BLaER1 (cell line): ENCODE measurements around the gene TUBGCP2.

Experiments
- H3K27ac ChIP-seq: shearing (Covaris generic); formaldehyde crosslinking; 2 replicates; pipeline ENCODE4 v1.8.1; 2022
- H3K27me3 ChIP-seq: shearing (Covaris generic); formaldehyde crosslinking; 2 replicates; pipeline ENCODE4 v1.8.1; 2022
- H3K36me3 ChIP-seq: shearing (Covaris generic); formaldehyde crosslinking; 2 replicates; pipeline ENCODE4 v1.8.1; 2022
- H3K4me1 ChIP-seq: shearing (Covaris generic); formaldehyde crosslinking; 2 replicates; pipeline ENCODE4 v1.8.1; 2022
- H3K4me2 ChIP-seq: shearing (Covaris generic); formaldehyde crosslinking; 2 replicates; pipeline ENCODE4 v1.8.1; 2022
- H3K4me3 ChIP-seq: shearing (Covaris generic); formaldehyde crosslinking; 2 replicates; pipeline ENCODE4 v1.8.1; 2022
- H3K9ac ChIP-seq: shearing (Covaris generic); formaldehyde crosslinking; 2 replicates; pipeline ENCODE4 v1.8.1; 2022
- H3K9me3 ChIP-seq: shearing (Covaris generic); formaldehyde crosslinking; 2 replicates; pipeline ENCODE4 v1.8.1; 2022
- H4K20me1 ChIP-seq: shearing (Covaris generic); formaldehyde crosslinking; 2 replicates; pipeline ENCODE4 v1.8.1; 2022
- Cebpa-rat ChIP-seq: shearing (Covaris generic); IDR thresholded peaks from 2 replicates; pipeline ENCODE4 v1.8.1; 2022

The TUBGCP2 gene

GRCh38 chr10:133276100-133276434 is 32.6 kb downstream of the TUBGCP2 start:
- Histone ChIP-seq H3K36me3 (peaks cover 31% of the 10 kb centered on the region), H3K9ac (no peak overlapping the region), H3K27me3 (peaks cover 30% of the 10 kb centered on the region), H3K4me2 (peak overlapping the region; percentile 96), H3K4me1 (peaks cover 56% of the 10 kb centered on the region), H3K27ac (no peak overlapping the region), H3K4me3 (peak overlapping the region; percentile 57), H4K20me1 (peaks cover 65% of the 10 kb centered on the region), H3K9me3 (no peaks in the 10 kb centered on the region)
- TF ChIP-seq Cebpa-rat = no peak

- Histone ChIP-seq H3K4me1 (peaks cover 56% of the 10 kb centered on the region), H3K27ac (no peak overlapping the region), H4K20me1 (peaks cover 63% of the 10 kb centered on the region), H3K9me3 (no peaks in the 10 kb centered on the region), H3K4me3 (peak overlapping the region; percentile 57; the same call in 1 of the 2 replicates), H3K9ac (no peak overlapping the region), H3K36me3 (peaks cover 27% of the 10 kb centered on the region), H3K4me2 (peak overlapping the region; percentile 96), H3K27me3 (peaks cover 30% of the 10 kb centered on the region)
- TF ChIP-seq Cebpa-rat = no peak
Measured at GRCh38 chr10:133275684-133276092, 33.0 kb downstream of the TUBGCP2 start.

- no peak overlapping the region for H3K27ac ChIP-seq
- H3K4me2 ChIP-seq = peak overlapping the region; percentile 96
- peaks cover 61% of the 10 kb centered on the region for H3K4me1 ChIP-seq
- peaks cover 30% of the 10 kb centered on the region for H3K27me3 ChIP-seq
- no peak for TF ChIP-seq Cebpa-rat
- H3K9me3 ChIP-seq = no peaks in the 10 kb centered on the region
- peak overlapping the region; percentile 45 for H3K4me3 ChIP-seq
- peaks cover 21% of the 10 kb centered on the region for H3K36me3 ChIP-seq
- peaks cover 56% of the 10 kb centered on the region for H4K20me1 ChIP-seq
- no peak overlapping the region for H3K9ac ChIP-seq
Measured at GRCh38 chr10:133274751-133275683, 33.7 kb downstream of the TUBGCP2 start.

- Histone ChIP-seq H3K4me3 (no peak overlapping the region), H4K20me1 (peaks cover 43% of the 10 kb centered on the region), H3K27me3 (peaks cover 30% of the 10 kb centered on the region), H3K4me2 (no peak overlapping the region), H3K9ac (no peak overlapping the region), H3K9me3 (no peaks in the 10 kb centered on the region), H3K4me1 (peaks cover 59% of the 10 kb centered on the region), H3K36me3 (peaks cover 7% of the 10 kb centered on the region; the same call in 1 of the 2 replicates), H3K27ac (no peak overlapping the region)
- TF ChIP-seq Cebpa-rat = no peak
Measured at GRCh38 chr10:133273534-133274143, 35.0 kb downstream of the TUBGCP2 start.

GRCh38 chr10:133272964-133273420 is 35.7 kb downstream of the TUBGCP2 start:
- H3K27me3 ChIP-seq = peaks cover 30% of the 10 kb centered on the region
- no peak overlapping the region for H3K4me2 ChIP-seq
- no peak for TF ChIP-seq Cebpa-rat
- peaks cover 53% of the 10 kb centered on the region for H3K4me1 ChIP-seq
- H3K36me3 ChIP-seq = peaks cover 6% of the 10 kb centered on the region; the same call in 1 of the 2 replicates
- H3K9me3 ChIP-seq = no peaks in the 10 kb centered on the region
- no peak overlapping the region for H3K4me3 ChIP-seq
- H4K20me1 ChIP-seq = peaks cover 36% of the 10 kb centered on the region
- H3K27ac ChIP-seq = no peak overlapping the region
- H3K9ac ChIP-seq = no peak overlapping the region

- peaks cover 30% of the 10 kb centered on the region for H3K27me3 ChIP-seq
- H3K9ac ChIP-seq = no peak overlapping the region
- H3K27ac ChIP-seq = no peak overlapping the region
- H3K36me3 ChIP-seq = peaks cover under 1% of the 10 kb centered on the region; the same call in 1 of the 2 replicates
- H3K4me1 ChIP-seq = peaks cover 47% of the 10 kb centered on the region
- no peak overlapping the region for H3K4me2 ChIP-seq
- H3K4me3 ChIP-seq = no peak overlapping the region
- peaks cover 31% of the 10 kb centered on the region for H4K20me1 ChIP-seq
- no peak for TF ChIP-seq Cebpa-rat
- no peaks in the 10 kb centered on the region for H3K9me3 ChIP-seq
Measured at GRCh38 chr10:133272301-133272963, 36.2 kb downstream of the TUBGCP2 start.

GRCh38 chr10:133271521-133272300 is 37.0 kb downstream of the TUBGCP2 start:
- Histone ChIP-seq H3K27me3 (peaks cover 23% of the 10 kb centered on the region), H3K9ac (no peak overlapping the region), H4K20me1 (peaks cover 23% of the 10 kb centered on the region), H3K27ac (no peak overlapping the region), H3K9me3 (no peaks in the 10 kb centered on the region), H3K4me1 (peaks cover 40% of the 10 kb centered on the region), H3K4me2 (no peak overlapping the region), H3K4me3 (no peak overlapping the region), H3K36me3 (no peaks in the 10 kb centered on the region; the same call in 1 of the 2 replicates)
- TF ChIP-seq Cebpa-rat = no peak

- H3K9ac ChIP-seq = no peak overlapping the region
- H3K4me1 ChIP-seq = peaks cover 31% of the 10 kb centered on the region
- peaks cover 15% of the 10 kb centered on the region for H4K20me1 ChIP-seq
- no peaks in the 10 kb centered on the region; the same call in 1 of the 2 replicates for H3K36me3 ChIP-seq
- H3K4me2 ChIP-seq = no peak overlapping the region
- H3K27ac ChIP-seq = no peak overlapping the region
- H3K27me3 ChIP-seq = peaks cover 14% of the 10 kb centered on the region
- H3K4me3 ChIP-seq = no peak overlapping the region
- H3K9me3 ChIP-seq = no peaks in the 10 kb centered on the region
- no peak for TF ChIP-seq Cebpa-rat
Measured at GRCh38 chr10:133270773-133271297, 37.8 kb downstream of the TUBGCP2 start.

GRCh38 chr10:133270204-133270603 is 38.5 kb downstream of the TUBGCP2 start:
- H3K27me3 ChIP-seq = peaks cover 8% of the 10 kb centered on the region
- TF ChIP-seq Cebpa-rat = no peak
- peak overlapping the region; percentile 39 for H3K4me2 ChIP-seq
- H3K4me1 ChIP-seq = peaks cover 25% of the 10 kb centered on the region
- H3K4me3 ChIP-seq = no peak overlapping the region
- H3K9me3 ChIP-seq = no peaks in the 10 kb centered on the region
- peaks cover 8% of the 10 kb centered on the region for H4K20me1 ChIP-seq
- H3K36me3 ChIP-seq = no peaks in the 10 kb centered on the region; the same call in 1 of the 2 replicates
- no peak overlapping the region for H3K27ac ChIP-seq
- H3K9ac ChIP-seq = no peak overlapping the region
